ENCODE data around the gene RLIM.

GRCh38 chrX:74535408-74536151, 78.8 kb downstream of the RLIM start:
- TF ChIP-seq, protein P1, sequence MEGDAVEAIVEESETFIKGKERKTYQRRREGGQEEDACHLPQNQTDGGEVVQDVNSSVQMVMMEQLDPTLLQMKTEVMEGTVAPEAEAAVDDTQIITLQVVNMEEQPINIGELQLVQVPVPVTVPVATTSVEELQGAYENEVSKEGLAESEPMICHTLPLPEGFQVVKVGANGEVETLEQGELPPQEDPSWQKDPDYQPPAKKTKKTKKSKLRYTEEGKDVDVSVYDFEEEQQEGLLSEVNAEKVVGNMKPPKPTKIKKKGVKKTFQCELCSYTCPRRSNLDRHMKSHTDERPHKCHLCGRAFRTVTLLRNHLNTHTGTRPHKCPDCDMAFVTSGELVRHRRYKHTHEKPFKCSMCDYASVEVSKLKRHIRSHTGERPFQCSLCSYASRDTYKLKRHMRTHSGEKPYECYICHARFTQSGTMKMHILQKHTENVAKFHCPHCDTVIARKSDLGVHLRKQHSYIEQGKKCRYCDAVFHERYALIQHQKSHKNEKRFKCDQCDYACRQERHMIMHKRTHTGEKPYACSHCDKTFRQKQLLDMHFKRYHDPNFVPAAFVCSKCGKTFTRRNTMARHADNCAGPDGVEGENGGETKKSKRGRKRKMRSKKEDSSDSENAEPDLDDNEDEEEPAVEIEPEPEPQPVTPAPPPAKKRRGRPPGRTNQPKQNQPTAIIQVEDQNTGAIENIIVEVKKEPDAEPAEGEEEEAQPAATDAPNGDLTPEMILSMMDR (IDR thresholded peaks at IDR 0.05) = peak; percentile 36 to 46 (median 44)
- TF ChIP-seq POLR2A (IDR thresholded peaks at IDR 0.05; ENCODE audit: low read depth) (no peak), POLR2AphosphoS5 (IDR thresholded peaks at IDR 0.05) (peak; percentile 38 to 52), EP300 (IDR thresholded peaks at IDR 0.05) (no peak)
